ENCODE measurements around the gene OVCH2.
"Not testable (repeated sequence)": the region's sequence is repeated elsewhere in the genome, so short reads cannot be mapped to it uniquely, and the experiment has no call there.

OVCH2 gene

GRCh38 chr11:7706377-7706776 lies at the start of gene OVCH2:
Gene OVCH2 (minus strand): TSS chr11:7706477. CDS start chr11:7706394, 83 bp downstream.
- DNase-seq, result no peak

GRCh38 chr11:7749456-7749855 lies 43.2 kb upstream of the OVCH2 start:
- DNase-seq, result no peak

DNA sequence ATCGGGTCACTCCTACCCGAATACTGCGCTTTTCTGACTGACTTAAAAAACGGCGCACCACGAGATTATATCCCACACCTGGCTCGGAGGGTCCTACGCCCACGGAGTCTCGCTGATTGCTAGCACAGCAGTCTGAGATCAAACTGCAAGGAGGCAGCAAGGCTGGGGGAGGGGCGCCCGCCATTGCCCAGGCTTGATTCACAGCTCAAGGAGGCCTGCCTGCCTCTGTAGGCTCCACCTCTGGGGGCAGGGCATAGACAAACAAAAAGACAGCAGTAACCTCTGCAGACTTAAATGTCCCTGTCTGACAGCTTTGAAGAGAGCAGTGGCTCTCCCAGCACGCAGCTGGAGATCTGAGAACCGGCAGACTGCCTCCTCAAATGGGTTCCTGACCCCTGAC lies 28.5 kb upstream of the OVCH2 start:
- not testable (repeated sequence) for DNase-seq

DNA sequence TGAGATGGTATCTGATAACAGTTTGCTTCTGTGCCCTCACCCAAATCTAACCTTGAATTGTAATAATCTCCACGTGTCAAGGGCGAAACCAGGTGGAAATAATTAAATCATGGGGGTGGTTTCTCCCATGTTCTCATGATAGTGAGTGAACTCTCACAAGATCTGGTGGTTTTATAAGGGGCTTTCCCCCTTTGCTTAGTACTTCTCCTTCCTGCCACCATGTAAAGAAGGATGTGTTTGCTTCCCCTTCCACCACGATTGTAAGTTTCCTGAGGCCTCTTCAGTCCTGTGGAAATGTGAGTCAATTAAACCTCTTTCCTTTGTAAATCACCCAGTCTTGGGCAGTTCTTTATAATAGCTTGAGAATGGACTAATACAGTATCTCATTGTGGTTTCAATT lies 8.5 kb upstream of the OVCH2 start:
- DNase-seq, result no peak

- no peak for DNase-seq
These were observed 2.5 kb downstream of the OVCH2 start for GRCh38 chr11:7703740-7704139.

DNA sequence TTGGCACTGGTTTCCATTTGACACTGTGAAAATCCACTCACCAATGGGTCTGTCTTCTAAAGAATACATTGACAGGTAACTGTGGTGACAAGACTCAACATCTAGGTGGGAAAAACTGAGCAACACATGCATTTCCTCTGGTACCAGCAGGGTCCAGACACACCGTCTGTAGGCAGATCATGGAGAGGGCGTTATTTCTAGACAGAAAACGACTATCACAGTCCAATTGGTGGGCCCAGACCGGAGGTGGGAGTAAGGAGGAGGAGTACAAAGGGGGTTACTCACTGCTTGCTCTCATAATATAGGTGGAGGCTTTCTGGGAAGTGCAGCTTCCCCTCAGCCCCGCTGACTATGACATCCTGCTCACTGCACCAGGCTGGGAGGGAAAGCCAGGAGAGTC lies 9.9 kb downstream of the OVCH2 start:
- DNase-seq, result no peak

GRCh38 chr11:7694235-7694634 lies 12.0 kb downstream of the OVCH2 start:
- DNase-seq, result no peak

DNA sequence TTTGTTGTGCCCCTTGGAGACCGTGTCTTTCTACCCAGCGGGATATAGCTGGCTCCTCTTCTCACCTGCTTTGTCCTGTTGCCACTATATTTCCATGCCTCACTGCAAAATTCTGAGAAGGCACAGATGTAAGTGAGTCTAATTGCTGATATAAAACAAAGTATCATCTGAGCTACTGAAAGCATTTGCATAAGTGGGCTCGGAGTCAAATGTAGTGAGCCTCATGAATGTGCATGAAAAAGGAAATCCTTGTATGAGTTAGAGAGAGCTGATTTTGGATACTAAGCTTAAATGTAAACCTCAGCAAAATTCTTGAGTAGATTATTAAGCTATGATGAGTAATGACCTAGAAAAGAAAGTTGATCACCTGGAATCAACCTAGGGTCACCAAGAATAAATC lies 13.9 kb downstream of the OVCH2 start:
- no peak for DNase-seq

- no peak for DNase-seq
These were observed 14.4 kb downstream of the OVCH2 start for GRCh38 chr11:7691759-7692350.

GRCh38 chr11:7690648-7691047 lies 15.6 kb downstream of the OVCH2 start:
- DNase-seq, result no peak

DNA sequence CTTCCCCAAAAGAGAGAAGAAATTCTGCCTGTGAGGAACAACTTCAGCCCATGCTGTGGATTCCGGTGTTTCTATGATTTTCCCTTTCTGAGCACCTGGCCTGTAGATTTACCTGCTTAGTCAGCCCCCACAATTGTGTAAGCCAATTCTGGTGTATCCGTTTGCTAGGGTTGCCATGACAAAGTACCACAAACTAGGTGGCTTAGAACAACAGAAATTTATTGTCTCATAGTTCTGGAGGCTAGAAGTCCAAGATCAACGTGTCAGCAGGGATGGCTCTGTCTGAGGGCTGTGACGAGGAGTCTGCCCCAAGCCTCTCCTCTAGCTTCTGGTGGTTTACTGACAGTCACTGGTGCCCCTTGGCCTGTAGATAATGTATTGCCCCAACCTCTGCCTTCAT lies 17.0 kb downstream of the OVCH2 start:
- DNase-seq, result no peak

DNA sequence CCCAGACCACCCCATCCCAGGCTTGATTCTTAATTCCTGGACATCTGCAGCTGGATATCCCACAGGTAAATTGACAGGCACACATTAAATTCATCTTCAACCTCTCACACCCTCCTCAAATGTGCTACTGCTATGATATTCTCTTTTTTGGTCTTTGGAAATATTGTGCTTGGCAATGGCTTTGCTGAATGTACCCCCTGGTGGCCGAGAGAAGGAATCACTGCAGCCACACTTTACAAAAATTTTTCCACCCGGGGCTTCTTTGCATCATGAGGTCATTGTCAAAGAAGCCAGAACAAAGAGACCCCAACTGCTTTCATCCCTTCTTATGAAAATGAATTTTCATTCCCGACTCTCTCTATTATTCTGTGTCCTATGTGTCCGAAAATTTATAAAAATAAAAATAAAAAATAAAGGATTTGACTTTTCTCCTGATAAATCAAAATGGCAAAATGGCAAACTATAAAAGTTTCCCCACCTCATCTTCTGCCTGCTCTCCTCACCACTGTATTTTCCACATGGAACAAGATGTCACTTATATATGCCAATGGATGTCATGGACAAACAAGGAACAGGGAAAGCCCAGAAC lies 17.9 kb downstream of the OVCH2 start:
- no peak for DNase-seq

- no peak for DNase-seq
These were observed 18.9 kb downstream of the OVCH2 start for GRCh38 chr11:7687386-7687785.

DNA sequence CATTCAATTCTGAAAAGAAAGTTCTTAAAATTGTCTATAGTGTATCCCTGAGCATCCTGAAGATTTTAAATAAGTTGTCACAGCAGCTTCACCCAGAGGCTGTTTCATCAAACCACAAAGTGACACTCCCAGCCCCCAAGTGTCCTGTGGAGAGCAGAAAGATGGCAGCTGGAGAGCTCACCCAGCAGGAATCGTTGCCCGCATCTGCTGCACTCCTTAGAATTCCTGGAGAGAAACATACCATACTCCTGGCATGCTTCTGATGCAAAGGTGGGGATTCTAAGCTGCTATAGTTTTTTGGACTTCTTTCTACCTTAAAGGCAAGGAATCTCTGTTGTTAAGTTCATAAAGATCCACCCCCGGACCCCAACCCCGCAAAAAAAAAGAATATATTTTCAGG lies 19.5 kb downstream of the OVCH2 start:
- no peak for DNase-seq

GRCh38 chr11:7683571-7683970 lies 22.7 kb downstream of the OVCH2 start:
- DNase-seq, result no peak

DNA sequence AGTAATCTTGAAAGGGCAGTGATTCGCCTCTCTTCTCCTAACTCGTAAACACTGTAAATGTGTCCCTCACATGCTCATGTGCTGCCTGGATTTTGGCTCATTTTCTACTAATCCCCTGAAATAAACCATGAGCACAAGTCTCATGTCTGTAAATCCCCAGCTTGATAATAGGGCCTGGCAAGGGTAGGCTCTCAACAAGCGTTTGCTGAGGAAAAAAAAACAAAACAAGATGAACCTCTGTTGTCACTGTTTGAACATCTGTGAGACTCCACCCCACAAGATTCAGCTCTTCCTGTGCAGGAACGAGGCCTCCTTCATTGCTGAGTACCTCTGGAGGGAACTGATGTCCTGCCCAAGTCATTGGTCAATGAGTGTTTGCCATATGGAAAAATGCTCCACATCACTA lies 28.5 kb downstream of the OVCH2 start:
- no peak for DNase-seq

GRCh38 chr11:7677071-7677470 lies 29.2 kb downstream of the OVCH2 start:
- DNase-seq, result no peak

DNA sequence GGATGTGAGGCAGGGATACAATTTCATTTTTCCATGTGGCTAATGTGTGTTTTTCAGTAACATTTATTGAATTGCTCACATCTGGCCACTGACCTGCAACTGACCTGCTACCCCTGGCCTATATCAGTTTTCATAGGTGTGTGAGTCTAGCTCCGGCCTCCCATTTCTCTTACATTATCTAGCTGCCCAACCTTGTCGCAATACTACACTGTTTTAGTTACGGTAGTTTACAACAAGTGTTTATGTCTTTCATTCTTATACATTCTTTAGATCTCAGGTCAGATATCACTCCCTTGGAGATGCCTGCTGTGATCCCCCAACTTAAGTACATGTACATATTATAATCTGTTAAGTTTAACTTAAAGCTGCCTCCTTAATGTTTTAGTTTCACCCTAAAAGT lies 30.6 kb downstream of the OVCH2 start:
- no peak for DNase-seq

DNA sequence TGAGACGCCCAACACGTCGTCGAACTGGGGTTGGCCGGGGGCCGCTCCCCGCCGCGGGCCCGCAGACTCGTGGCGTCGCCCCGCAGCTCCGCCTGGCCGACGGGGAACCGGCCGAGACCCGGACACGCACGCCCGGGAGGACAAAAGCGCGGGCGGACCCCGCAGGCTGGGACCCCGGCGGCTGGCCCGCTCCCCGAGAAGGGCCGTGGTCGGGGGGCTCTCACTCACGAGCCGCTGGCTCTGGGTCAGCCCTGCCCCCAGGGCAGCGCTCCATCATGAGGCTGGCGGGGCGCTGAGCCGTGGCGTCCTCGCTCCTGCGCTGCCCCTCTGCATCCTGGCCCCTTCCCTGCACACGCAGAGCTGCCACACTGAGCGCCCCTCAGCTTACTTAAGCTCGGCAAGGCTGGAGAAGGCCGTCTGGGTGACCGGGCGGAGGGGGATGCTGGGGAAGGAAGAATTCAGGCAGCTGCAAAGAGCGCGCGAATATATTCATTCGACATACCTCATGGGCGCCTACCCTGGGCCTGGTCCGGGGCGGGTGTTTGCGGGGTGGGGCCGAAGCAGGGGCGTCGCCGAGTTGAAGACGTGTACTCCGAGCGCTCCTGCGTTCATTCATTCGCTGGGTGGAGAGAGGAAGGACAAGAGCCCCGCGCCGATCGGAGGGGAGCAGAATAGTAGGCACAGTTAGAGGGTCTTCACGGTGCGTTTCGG lies 32.4 kb downstream of the OVCH2 start:
- DNase-seq, result no peak

DNA sequence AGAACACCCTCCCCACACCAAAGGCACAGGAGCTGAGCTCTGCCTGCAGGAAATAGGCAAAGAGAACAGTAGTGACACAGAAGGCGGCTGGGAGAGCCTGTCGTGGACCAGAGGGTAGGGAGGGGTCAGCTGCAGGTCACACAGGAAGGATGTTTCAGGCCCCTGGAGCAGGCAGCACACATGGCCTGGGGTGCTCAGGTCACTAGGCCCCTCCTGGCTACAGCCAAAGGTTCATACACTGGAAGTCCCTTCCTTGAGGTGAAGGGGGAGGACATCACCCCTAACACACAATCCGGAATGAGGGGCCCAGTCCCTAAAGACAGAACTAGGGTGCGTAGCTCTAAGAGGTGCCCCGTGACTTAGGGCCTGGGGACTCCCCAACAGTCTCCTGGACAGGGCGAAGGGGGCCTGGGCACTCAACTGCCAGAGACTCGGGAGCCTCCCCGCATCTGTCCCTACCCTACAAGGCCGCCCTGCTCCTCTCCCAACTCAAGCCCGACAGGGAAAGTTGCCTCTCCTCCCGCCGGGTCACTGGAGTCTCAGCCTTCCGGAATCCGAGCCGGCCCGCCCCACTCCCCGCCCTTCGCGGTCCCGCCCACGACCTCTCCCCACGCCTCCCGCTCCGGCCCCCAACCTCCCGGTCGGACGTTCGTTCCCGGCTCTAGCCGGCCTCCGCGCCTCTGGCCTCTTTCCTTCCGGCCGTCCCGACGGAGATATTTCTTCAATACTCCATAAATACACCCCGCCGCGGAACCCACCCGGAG lies 33.1 kb downstream of the OVCH2 start, which contains the start of gene CYB5R2:
Gene CYB5R2 (minus strand): TSS at position 541 of the 764 bp plus-strand sequence. CDS start 675 bp downstream, outside the sequence.
- DNase-seq, result no peak

GRCh38 chr11:7672276-7672959 lies 33.9 kb downstream of the OVCH2 start:
- no peak for DNase-seq

- no peak for DNase-seq
These were observed 34.7 kb downstream of the OVCH2 start for GRCh38 chr11:7671347-7672215.
